IPS-NIHi11 (cell line): Measurements from ENCODE around the gene NFIC.
"Not testable (repeated sequence)": the region's sequence is repeated elsewhere in the genome, so short reads cannot be mapped to it uniquely, and the experiment has no call there.

ENCODE experiments used
- DNase-seq: peaks from one replicate; pipeline ENCODE4 v3.0.0; 2012; ENCODE audit warnings: mixed read lengths, low spot score

NFIC gene

DNA sequence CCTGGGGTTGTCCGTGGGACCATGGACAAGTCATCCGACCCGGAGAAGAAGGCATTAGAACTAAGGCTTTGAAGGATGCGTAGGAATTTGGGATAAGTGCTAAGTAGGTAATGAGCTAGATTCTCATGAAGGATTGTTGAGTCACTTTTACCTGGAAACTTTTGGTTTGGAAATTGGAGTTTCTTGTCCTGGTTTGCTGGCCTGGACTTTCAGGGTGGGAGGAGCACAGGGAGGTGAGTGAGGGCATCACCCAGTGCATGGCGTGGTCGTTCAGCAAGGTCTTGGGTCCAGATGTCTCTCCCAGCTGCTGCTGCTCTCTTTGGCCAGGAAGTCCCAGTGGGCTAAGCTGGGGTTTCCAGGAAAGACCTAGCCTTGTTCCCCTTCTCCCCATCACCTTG lies 7.6 kb downstream of the NFIC start:
- no peak for DNase-seq

DNA sequence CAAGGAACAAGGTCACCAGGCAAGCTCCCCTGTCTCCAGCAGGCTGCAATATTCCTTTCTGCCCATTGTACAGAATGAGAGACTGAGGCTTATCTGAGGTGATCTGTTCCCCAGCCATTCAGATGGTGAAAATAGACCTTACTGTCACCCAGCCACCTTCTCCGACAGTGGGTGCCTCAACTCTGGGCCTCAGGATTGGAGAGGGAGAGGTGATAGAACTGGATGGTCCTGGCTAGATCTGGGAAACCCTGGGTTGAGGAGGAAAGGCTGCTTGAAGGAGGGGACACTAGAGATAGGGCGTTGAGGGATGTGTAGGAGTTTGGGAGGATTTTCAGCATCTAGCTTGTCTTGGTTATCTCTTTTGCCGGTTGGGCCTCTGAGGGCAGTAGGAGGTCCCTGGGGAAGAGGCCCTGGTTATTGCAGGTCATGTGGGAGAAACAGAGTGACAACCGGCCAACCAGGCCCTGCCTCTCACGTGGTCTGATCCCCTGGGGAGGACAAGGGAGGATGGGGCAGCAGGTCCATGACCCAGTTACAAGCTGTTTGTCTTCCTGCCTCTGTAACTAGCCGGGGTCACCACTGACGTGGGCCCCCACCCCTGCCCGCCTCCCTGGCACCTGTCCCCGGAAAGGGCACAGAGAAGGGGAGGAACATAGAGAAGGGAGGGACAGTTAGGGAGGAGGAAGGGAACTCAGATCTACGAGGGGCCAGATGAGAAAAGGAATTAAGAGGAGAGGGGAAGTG lies 8.2 kb downstream of the NFIC start:
- DNase-seq = no peak

DNA sequence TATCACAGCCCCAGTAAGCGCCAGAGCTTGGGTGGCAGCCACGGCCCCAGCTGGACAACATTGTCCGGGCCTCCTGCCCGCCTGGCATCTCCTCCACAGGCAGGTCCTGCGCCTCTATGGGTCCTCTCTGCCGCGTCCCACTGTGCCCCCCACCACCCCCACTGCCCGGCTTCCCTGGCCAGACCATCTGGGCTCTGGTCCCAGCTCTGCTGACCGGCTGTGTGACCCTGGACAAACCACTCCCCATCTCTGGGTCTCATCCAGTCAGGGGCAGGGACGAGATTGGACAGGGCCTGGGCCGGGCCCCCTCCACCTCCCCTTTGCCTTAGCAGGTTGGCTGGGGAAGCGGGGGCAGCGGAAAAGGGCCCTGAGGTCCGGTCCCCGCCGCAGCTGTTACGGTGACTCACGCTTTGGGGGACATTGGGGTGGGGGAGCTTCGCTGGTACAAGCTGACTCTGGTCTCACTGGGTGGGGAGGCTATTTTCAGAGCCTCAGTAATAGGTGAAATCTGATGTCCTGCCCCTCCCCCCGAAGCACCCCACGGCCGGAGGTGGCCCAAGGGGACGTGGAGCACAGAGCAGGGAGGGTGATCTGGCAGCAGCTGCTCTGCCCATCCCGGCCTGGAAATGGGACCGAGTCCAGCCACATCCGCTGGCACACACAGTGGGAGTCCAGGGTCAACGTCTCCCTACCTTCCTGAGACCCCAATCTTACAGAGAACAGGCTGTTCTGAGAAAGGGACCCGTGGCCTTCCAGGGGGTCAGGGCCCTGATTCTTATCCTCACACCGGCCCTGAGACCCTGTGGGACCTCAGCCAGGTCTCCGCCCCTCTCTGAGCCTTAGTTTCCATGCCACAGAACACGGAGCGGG lies 9.1 kb downstream of the NFIC start:
- DNase-seq = no peak

DNA sequence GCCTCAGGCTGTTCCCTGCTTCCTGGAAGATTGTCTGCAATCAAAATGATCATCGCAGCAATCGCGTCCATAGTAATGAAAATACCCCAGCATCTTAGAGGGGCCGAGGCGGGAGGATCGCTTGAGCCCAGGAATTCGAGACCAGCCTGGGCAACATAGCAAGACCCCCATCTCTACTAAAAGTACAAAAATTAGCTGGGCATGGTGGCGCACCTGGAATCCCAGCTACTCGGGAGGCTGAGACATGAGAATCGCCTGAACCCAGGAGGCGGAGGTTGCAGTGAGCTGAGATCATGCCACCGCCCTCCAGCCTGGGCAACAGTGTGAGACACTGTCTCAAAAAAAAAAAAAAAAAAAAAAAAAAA lies 9.7 kb downstream of the NFIC start:
- DNase-seq = not testable (repeated sequence)

DNA sequence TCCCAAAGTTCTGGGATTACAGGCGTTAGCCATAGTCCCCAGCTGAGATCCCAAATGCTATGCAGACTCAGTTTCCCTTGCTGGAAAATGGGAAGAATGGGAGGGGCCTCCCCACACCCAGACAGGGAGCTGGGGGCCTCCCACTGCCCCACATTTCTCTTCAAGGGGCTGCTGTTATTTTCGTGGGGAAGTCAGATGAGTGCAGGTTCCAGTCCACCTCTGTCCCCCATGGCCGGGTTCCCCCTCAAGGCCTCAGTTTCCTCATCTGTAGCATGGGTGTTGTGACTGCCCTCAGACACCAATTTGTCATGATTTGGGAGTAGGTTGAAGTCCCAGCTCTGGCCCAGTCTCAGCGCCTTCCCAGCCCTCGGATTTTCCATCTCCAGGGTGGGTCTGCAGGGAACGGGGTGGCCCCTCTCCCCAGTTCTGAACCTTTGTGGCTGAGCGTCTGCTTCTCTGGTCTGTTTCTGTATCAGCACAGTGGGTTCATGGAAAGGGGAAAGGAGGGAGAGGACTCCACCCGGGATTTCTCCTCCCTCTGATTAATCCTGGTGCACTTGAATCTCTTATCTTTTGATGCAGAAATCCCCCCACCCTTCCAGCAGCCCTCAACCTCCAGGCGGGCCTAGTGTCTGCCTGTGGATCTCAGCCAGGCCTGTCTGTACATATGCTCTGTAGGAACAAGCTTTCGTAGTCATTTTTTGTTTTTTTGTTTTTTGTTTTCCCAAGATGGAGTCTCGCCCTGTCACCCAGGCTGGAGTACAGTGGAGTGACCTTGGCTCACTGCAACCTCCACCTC lies 12.2 kb downstream of the NFIC start:
- no peak for DNase-seq

DNA sequence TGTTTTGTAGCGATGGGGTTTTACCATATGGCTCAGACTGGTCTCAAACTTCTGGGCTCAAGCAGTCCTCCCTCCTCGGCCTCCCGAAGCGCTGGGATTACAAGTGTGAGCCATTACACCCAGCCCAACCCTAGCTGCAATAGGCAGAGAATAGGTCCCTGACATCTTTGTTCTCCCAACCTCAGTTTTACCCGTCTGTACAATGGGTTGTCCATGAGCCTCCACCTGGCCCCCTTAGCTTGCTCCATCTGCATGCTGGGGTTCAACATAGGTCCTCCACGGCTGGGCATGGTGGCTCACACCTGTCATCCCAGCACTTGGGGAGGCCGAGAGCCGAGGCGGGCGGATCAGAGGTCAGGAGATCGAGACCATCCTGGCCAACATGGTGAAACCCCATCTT lies 14.4 kb downstream of the NFIC start:
- DNase-seq = no peak

DNA sequence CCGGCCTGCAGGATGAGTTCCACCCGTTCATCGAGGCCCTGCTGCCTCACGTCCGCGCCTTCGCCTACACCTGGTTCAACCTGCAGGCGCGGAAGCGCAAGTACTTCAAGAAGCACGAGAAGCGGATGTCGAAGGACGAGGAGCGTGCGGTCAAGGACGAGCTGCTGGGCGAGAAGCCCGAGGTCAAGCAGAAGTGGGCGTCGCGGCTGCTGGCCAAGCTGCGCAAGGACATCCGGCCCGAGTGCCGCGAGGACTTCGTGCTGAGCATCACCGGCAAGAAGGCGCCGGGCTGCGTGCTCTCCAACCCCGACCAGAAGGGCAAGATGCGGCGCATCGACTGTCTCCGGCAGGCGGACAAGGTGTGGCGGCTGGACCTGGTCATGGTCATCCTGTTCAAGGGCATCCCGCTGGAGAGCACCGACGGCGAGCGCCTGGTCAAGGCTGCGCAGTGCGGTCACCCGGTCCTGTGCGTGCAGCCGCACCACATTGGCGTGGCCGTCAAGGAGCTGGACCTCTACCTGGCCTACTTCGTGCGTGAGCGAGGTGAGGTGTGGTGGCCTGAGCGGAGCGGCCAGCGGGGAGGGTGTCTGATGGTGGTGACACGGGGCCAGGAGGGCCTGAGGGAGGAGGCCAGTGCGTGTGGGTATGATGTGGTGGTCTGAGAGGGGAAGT lies 15.5 kb downstream of the NFIC start:
- DNase-seq = no peak

DNA sequence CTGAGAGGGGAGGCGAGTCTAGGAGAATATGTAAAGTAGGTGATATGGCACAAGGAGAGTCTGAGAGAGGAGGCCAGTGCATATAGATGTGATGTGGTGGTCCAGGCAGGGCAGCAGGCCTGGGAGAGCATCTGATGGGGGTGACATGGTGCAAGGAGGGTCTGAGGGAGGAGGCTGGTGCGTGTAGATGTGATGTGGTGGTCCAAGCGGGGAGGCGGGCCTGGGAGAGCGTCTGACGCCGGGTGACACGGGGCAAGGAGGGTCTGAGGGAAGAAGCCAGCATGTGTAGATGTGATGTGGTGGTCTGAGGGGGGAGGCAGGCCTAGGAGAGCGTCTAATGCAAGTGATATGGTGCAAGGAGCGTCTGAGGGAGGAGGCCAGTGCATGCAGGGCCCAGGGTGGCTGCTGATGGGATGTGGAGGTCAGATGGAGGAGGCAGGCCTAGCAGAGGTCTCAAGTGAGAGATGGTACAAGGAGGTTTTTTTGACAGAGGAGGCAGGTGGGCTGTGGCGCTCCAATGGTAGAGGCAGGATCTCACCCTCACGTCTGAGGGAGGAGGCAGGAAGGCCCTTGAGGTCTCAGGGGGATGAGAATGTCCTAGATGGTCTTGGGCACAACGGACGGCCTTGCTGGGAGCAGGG lies 16.2 kb downstream of the NFIC start:
- DNase-seq = no peak

DNA sequence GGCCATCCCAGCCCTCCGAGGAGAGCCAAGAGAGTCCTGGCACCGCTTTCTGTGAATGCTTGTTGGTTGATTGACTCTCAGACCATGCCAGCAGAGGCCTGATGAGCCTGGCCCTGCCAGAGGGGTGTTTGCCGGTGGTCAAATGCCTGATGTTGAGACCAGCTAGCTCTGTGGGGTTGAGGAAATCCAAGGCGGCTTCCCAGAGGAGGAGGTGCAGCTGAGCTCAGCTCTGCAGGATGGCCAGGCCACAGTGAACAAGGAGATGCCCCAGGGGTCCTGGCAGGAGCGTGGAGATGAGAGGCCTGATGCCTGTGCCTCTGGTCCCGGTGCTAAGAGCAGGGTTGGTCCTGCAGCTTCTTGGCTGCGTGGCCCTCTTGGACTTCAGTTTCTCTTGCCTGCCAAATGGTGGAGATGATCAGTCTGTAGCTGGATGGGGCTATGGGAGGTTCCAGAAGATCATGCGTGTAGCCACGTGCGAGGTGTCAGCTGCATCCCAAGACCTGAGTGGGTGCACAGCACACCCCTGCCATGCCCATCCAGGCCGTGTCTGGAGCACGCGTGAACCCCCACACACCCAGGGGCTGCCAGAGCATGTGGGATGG lies 16.8 kb downstream of the NFIC start:
- DNase-seq = no peak

DNA sequence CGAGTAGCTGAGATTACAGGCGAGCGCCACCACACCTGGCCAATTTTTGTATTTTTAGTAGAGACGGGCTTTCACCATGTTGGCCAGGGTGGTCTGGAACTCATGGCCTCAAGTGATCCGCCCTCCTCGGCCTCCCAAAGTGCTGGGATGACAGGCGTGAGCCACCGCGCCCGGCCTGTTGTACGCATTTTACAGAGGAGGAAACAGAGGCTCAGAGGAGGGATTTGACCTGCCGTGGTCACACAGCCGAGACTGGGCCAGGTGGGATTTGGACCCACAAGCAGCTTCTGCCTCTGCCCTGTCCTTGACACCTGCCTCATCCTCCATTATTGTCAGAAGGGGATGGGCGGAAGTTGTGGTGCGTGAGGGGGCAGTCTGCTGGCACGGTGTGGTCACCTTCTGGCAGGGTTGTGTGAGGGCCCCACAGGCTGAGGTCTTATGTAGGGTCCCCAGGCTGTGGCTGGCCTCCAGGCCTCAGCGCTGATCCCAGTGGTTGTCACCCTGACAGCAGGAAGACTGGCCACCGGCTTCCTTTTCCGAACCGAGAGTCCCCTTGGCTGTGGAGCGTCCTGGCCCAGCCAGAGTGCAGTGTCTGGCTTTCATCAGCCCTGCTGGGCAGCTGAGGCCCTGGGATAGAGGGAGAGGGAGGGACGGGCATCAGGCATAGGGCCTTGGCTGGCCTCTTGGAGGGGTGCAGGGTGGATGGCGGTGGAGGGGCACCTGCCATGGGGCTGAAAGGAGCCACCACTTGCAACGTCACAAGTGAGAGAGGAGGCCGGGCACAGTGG lies 20.3 kb downstream of the NFIC start:
- DNase-seq = no peak

DNA sequence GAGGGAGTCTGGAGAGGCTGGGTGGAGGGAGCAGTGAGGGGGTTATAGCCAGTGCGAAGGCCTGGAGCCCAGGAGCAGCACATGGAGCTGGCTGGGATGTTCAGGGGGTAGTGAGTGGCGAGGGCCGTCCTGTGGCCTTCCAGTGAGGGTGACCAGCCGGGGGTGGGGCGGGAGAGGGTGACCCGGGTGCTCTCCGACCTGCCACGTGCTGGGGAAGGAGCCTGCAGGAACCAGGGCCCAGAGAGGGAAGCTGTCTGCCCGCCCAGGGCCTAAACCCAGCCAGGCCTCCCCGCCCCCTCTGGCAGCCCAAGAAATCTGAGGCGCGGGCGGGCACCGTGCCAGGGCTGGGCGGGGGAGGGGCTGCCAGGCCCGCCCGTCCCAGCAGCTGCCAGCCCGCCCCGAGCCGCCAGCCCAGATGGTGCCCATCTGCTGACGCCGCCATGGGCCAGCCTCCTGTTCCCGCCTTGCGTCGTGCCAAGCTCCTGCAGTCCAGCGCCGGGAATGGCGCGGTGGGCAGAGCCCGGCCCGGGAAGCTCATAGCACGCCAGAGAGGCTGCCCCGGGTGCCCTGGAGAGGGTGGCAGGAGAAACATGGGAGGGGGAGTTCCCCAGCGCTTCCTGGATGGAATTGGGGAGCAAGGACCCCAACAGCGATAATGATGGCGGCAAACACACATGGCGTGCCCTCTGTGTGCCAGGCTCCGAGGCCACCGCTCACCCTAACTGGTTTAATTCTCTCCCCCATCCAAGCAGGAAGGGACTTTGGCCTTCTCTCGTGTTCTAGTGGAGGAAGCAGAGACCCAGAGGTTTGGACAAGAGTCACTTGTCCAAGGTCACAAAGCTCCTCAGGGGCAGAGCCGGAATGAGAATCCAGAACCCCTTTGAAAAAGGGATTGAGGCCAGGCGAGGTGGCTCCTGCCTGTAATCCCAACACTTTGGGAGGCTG lies 21.5 kb downstream of the NFIC start:
- peak; percentile 62 for DNase-seq

DNA sequence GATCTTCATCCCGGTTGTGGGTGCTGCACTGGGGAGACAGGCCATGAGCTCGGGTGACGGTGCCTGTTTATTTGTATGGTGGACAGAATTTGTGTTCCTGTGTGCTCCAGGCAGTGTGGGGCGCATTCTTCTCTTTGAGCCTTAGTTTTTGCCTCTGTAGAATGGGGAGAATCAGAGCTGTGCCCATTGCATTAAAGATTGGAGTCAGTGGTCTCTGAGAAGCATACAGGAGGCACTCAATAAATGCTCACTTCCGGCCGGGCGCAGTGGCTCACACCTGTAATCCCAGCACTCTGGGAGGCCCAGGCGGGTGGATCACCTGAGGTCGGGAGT lies 23.0 kb downstream of the NFIC start:
- DNase-seq = no peak

DNA sequence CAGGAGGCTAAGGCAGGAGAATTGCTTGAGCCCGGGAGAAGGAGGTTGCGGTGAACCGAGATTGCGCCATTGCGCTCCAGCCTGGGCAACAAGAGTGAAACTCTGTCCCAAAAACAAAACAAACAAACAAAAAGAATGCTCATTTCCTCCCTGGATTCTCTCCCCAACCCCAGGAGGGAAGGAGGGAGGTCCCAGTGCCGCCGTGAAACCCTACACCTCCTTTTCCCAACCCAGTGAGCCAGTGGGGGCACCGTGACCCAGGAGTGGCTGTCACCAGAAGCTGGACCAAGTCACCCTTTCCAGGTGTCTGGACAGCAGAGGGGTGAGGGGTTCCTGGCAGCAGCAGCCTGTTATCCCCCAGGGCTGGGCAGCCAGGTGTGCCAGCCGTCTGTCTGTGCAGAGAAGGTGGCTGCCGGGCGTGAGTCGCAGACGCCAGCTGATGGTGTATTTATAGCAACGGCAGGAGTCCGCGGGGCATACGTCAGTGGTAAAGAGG lies 23.5 kb downstream of the NFIC start:
- DNase-seq = peak; percentile 74

DNA sequence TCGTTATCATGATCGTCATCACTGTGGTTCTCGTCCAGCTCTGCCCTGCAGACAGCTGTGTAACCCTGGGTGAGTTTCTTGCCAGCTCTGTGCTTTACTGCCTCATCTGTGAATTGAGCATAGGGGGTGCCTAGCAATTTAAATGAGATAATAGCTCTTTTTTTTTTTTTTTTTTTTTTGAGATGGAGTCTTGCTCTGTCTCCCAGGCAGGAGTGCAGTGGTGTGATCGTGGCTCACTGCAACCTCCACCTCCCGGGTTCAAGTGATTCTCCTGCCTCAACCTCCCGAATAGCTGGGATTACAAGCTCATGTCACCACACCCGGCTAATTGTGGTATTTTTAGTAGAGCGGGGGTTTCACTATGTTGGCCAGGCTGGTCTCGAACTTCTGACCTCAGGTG lies 25.5 kb downstream of the NFIC start:
- DNase-seq = not testable (repeated sequence)

DNA sequence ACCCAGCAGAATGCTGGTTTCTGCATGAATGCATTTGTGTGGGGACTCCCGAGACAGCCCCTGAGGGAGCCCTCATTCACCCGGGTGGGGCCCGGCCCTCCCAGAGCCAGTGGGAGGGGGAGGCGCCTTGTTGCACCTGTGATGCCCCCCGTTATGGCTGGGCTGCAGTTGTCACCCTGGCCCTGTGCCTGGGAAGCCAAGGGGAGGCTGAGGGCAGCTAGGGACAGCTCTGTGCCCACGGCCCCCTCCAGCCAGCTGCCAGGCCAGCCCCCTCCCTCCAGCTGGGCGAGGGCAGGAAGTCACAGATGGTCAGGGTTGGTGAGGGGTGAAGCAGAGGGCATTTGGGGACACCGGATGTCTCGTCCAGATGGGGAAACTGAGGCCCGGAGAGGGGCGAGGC lies 26.1 kb downstream of the NFIC start:
- no peak for DNase-seq

DNA sequence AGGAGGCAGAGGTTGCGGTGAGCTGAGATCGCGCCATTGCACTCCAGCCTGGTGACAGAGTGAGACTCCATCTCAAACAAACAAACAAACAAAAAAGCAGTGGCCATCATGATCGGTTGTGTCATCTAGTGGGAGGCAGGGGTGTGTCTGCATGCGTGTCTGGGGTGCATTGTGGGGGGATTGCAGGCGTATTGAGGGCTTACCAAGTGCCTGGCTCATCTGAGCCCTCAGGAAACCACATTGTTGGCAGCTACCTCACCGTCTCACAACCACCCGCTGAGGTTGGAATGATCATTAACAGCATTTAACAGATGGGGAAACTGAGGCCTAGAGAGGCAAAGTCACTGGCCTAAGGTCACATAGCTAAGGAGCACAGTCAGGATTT lies 30.5 kb downstream of the NFIC start:
- no peak for DNase-seq

DNA sequence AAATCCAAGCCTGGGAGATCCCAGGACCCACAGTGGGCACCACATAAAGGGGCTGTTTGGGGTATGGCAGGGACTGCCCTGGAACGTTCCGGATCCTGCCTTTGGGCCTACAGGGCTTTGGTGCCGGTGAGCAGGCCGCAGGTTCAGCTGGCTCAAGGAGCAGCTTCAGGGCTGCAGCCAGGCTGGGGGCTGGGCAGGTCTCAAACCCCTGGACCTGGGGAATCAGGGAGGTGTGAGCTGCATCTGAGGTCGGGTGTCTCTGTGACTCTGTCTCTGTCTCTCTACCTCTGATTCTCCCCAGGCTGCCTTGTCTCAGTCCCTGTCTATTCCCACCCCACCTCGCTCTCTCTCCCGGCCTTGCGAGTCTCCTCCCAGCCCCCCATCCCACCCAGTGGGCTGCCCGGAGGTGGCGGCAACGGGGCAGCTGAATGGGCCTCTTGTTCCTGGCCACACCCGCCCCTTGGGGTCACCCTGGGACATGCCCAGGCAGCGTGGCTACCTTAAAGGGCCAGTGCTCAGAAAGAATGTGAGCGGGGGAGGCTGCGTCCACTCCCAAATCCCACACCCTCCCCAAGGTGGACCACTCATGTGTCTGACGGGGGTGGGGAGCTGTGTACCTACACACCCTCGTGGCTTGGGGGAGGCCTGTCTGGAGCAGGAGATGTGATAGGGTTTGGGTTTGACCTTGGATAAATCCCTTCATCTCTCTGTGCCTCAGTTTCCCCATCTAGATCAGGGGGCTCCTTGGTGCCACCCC lies 31.1 kb downstream of the NFIC start:
- DNase-seq = peak; percentile 78

DNA sequence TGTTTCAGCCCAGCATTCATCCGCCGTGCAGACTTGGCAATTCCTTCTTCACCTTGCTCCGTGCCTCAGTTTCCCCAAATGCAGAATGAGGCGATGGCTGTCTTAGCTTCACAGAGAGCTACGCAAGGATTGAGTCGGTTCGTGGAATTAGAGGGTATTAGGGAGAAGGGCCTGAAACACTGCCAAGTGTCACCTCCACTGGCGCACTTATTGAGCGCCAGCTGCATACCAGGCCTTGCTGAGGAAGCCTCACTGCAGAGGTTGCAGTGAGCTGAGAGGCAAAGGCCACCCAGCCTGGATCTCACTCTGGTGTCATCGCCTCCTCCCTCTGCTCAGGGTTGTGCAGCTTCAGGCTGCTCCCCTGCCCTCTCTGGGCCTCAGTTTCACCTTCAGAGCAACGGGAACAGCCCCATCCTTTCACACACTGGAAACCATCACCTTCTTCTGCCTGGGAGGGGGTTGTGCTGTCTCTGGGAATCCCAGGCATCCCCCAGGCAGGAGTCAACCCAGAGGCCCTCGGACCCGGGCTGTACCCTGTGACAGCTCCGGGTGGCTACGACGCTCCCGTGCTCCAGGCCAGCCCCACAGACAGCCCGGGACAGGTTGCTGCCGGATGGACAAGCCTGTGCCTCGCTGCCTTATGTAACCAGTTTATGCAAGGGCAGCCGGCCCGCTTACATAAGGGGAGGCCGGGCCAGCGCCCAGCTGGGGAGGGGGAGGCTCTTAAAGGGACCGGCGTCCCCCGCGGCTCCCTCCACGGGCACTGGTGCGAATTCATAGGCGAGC lies 31.9 kb downstream of the NFIC start:
- peak; percentile 75 for DNase-seq
